OCI-LY1 (cell line): ENCODE results near the gene MBOAT2.

Experiments
- H2AFZ ChIP-seq: fragments of 200-600 bp; sonication (generic), shearing (Covaris generic); 2 replicates; pipeline ENCODE4 v1.6.0; 2014; ENCODE audit warnings: antibody characterized with exemption, mild to moderate bottlenecking, low read length
- H3F3A ChIP-seq: fragments of 200-600 bp; sonication (generic), shearing (Covaris generic); 2 replicates; pipeline ENCODE4 v1.6.0; 2014; ENCODE audit warnings: mild to moderate bottlenecking, antibody characterized with exemption, low read length, moderate library complexity; ENCODE audit not compliant: insufficient read depth
- H3K27ac ChIP-seq: fragments of 200-600 bp; sonication (generic); 2 replicates; pipeline ENCODE4 v1.5.1; 2014; ENCODE audit warnings: low read length, mixed run types, mild to moderate bottlenecking, low read depth; ENCODE audit not compliant: poor library complexity, severe bottlenecking
- H3K27me3 ChIP-seq: fragments of 200-600 bp; sonication (generic); 2 replicates; pipeline ENCODE4 v1.6.0; 2014; ENCODE audit warnings: antibody characterized with exemption, mild to moderate bottlenecking, low read length, moderate library complexity; ENCODE audit not compliant: insufficient read depth
- H3K36me3 ChIP-seq: fragments of 200-600 bp; sonication (generic); 2 replicates; pipeline ENCODE4 v1.6.1; 2014; ENCODE audit warnings: mild to moderate bottlenecking, antibody characterized with exemption, low read length, moderate library complexity, mixed read lengths; ENCODE audit not compliant: insufficient read depth
- H3K4me1 ChIP-seq: fragments of 200-600 bp; sonication (generic); 2 replicates; pipeline ENCODE4 v1.5.1; 2014; ENCODE audit warnings: mild to moderate bottlenecking, low read length, moderate library complexity; ENCODE audit not compliant: insufficient read depth, severe bottlenecking
- H3K4me2 ChIP-seq: fragments of 200-600 bp; sonication (generic), shearing (Covaris generic); 2 replicates; pipeline ENCODE4 v1.6.1; 2014; ENCODE audit warnings: low read length
- H3K4me3 ChIP-seq: fragments of 200-600 bp; sonication (generic); 2 replicates; pipeline ENCODE4 v1.5.1; 2014; ENCODE audit warnings: low read length, low read depth, mild to moderate bottlenecking, mixed read lengths; ENCODE audit not compliant: poor library complexity, severe bottlenecking
- H3K79me2 ChIP-seq: fragments of 200-600 bp; shearing (Covaris generic); 2 replicates; pipeline ENCODE4 v1.6.1; 2016; ENCODE audit warnings: mixed run types, low read length, mixed read lengths; ENCODE audit not compliant: insufficient read depth
- H3K9ac ChIP-seq: fragments of 200-600 bp; sonication (generic), shearing (Covaris generic); 2 replicates; pipeline ENCODE4 v1.6.1; 2014; ENCODE audit warnings: mild to moderate bottlenecking, low read length, mixed read lengths
- H3K9me2 ChIP-seq: fragments of 200-600 bp; sonication (generic), shearing (Covaris generic); 2 replicates; pipeline ENCODE4 v1.6.1; 2014; ENCODE audit warnings: low read depth, mild to moderate bottlenecking, low read length, mixed read lengths
- H3K9me3 ChIP-seq: fragments of 200-600 bp; shearing (Covaris generic); 2 replicates; pipeline ENCODE4 v1.6.1; 2014; ENCODE audit warnings: low read length, mixed read lengths
- H4K20me1 ChIP-seq: fragments of 200-600 bp; sonication (generic), shearing (Covaris generic); 2 replicates; pipeline ENCODE4 v1.6.0; 2016; ENCODE audit warnings: mild to moderate bottlenecking, low read length; ENCODE audit not compliant: insufficient read depth
- CTCF ChIP-seq: fragments of 200-600 bp; sonication (generic), shearing (Covaris generic); IDR thresholded peaks from 2 replicates; pipeline ENCODE4 v1.5.1; 2017; ENCODE audit warnings: mild to moderate bottlenecking, antibody characterized with exemption, low read length, moderate library complexity, mixed read lengths
- EZH2 ChIP-seq: fragments of 200-600 bp; sonication (generic), shearing (Covaris generic); IDR thresholded peaks from 2 replicates; pipeline ENCODE4 v1.8.0; 2017; ENCODE audit warnings: borderline replicate concordance, mixed run types, mild to moderate bottlenecking, antibody characterized with exemption, low read length, moderate library complexity, mixed read lengths

MBOAT2 gene

GRCh38 chr2:8885449-8886201 is 117.9 kb downstream of the MBOAT2 start:
- no peaks in the 10 kb centered on the region for H3K4me1 ChIP-seq
- H3K27ac ChIP-seq = no peak overlapping the region
- no peaks in the 10 kb centered on the region for H4K20me1 ChIP-seq
- H3K9ac ChIP-seq = no peak overlapping the region
- TF ChIP-seq CTCF = no peak
- no peak for TF ChIP-seq EZH2
- no peaks in the 10 kb centered on the region for H3K79me2 ChIP-seq
- H3K4me3 ChIP-seq = no peak overlapping the region
- H3F3A ChIP-seq = no peaks in the 10 kb centered on the region
- H3K9me2 ChIP-seq = no peaks in the 10 kb centered on the region
- H3K9me3 ChIP-seq = no peaks in the 10 kb centered on the region
- H3K27me3 ChIP-seq = no peaks in the 10 kb centered on the region
- H3K36me3 ChIP-seq = no peaks in the 10 kb centered on the region
- no peak overlapping the region for H3K4me2 ChIP-seq
- no peak overlapping the region for H2AFZ ChIP-seq

- no peak overlapping the region for H3K9ac ChIP-seq
- no peaks in the 10 kb centered on the region for H3K9me2 ChIP-seq
- no peaks in the 10 kb centered on the region for H4K20me1 ChIP-seq
- H3K79me2 ChIP-seq = no peaks in the 10 kb centered on the region
- H3K4me1 ChIP-seq = no peaks in the 10 kb centered on the region
- H3K9me3 ChIP-seq = no peaks in the 10 kb centered on the region
- no peaks in the 10 kb centered on the region for H3K27me3 ChIP-seq
- H3K27ac ChIP-seq = no peak overlapping the region
- no peak overlapping the region for H2AFZ ChIP-seq
- no peak overlapping the region for H3K4me2 ChIP-seq
- H3K36me3 ChIP-seq = no peaks in the 10 kb centered on the region
- H3F3A ChIP-seq = no peaks in the 10 kb centered on the region
- no peak for TF ChIP-seq CTCF
- no peak for TF ChIP-seq EZH2
- H3K4me3 ChIP-seq = no peak overlapping the region
Measured at GRCh38 chr2:8884812-8885211, 118.7 kb downstream of the MBOAT2 start.

DNA sequence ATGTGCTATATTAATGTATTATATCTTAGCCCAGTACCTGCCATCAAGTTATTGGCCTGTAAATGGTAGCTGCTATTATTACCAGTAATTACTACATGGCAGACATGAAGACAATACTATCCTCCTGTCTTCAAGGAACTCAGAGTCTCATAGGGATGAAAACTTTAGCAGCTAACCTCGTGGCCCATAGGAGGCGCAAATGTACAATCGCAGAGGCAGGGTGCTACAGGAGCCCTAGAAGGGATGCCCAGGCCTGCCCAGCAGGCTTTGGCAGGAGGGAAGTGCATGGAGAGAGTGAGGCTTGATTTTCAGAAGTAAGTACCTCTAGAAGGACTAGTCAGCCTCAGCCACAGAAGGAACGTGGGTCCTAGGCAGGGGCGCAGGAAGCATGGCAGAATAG is 121.4 kb downstream of the MBOAT2 start:
- H3K9me2 ChIP-seq = no peaks in the 10 kb centered on the region
- no peak overlapping the region for H3K4me3 ChIP-seq
- no peaks in the 10 kb centered on the region for H3K27me3 ChIP-seq
- no peaks in the 10 kb centered on the region for H3K9me3 ChIP-seq
- no peaks in the 10 kb centered on the region for H3K36me3 ChIP-seq
- H4K20me1 ChIP-seq = no peaks in the 10 kb centered on the region
- H3K79me2 ChIP-seq = no peaks in the 10 kb centered on the region
- no peak overlapping the region for H3K4me2 ChIP-seq
- H3K4me1 ChIP-seq = no peaks in the 10 kb centered on the region
- no peak overlapping the region for H3K9ac ChIP-seq
- no peak for TF ChIP-seq EZH2
- peak; percentile 52 for TF ChIP-seq CTCF
- no peaks in the 10 kb centered on the region for H3F3A ChIP-seq
- no peak overlapping the region for H2AFZ ChIP-seq
- no peak overlapping the region for H3K27ac ChIP-seq
